Liver (tissue), 9 donors: ENCODE measurements around the gene SDR39U1. TPM values are rescaled to one million over a fixed set of nuclear protein-coding genes. Genes with fewer than 3 reads are reported as not detected.
"Not testable (repeated sequence)": the region's sequence is repeated elsewhere in the genome, so short reads cannot be mapped to it uniquely, and the experiment has no call there.

ENCODE experiments used
- DNase-seq: peaks from one replicate; pipeline ENCODE4 v3.0.0-alpha.2; 2017; ENCODE audit warnings: low spot score
- H3K27ac ChIP-seq, 2 donors: one replicate each; pipeline ENCODE4 v1.7.0; 2013; ENCODE audit warnings: inconsistent platforms in 2 of 2, low read length in 2 of 2, control low read depth in 1 of 2, low read depth in 1 of 2, mild to moderate bottlenecking in 1 of 2
- H3K27me3 ChIP-seq, 4 donors: one replicate each; pipeline versions ENCODE4 v1.6.1 to v1.7.0; 2013; ENCODE audit warnings: low read length in 3 of 4, inconsistent platforms in 1 of 4, mild to moderate bottlenecking in 1 of 4, moderate library complexity in 1 of 4; ENCODE audit not compliant: control insufficient read depth in 4 of 4, insufficient read depth in 4 of 4
- H3K36me3 ChIP-seq, 4 donors: one replicate each; pipeline versions ENCODE4 v1.6.1 to v1.7.0; 2013; ENCODE audit warnings: low read length in 3 of 4, mild to moderate bottlenecking in 3 of 4, low read depth in 1 of 4, moderate library complexity in 1 of 4; ENCODE audit not compliant: control insufficient read depth in 4 of 4, insufficient read depth in 3 of 4
- H3K4me1 ChIP-seq, 4 donors: one replicate each; pipeline versions ENCODE4 v1.6.1 to v1.7.0; 2013; ENCODE audit warnings: low read length in 3 of 4, mild to moderate bottlenecking in 3 of 4, moderate library complexity in 1 of 4; ENCODE audit not compliant: control insufficient read depth in 4 of 4, insufficient read depth in 4 of 4
- H3K4me3 ChIP-seq, 3 donors: one replicate each; pipeline versions ENCODE4 v1.6.1 to v1.7.0; 2013; ENCODE audit warnings: low read length in 3 of 3, control low read depth in 1 of 3, low read depth in 1 of 3, mild to moderate bottlenecking in 1 of 3
- H3K9ac ChIP-seq, 2 donors: one replicate each; pipeline ENCODE4 v1.7.0; 2013; ENCODE audit warnings: low read length in 2 of 2, mild to moderate bottlenecking in 2 of 2, moderate library complexity in 2 of 2, control low read depth in 1 of 2, low read depth in 1 of 2
- H3K9me3 ChIP-seq, 4 donors: one replicate each; pipeline versions ENCODE4 v1.6.1 to v1.7.0; 2013; ENCODE audit warnings: low read length in 3 of 4; ENCODE audit not compliant: control insufficient read depth in 4 of 4
- CTCF ChIP-seq: fragments of 150-350 bp; IDR thresholded peaks from 2 replicates; pipeline ENCODE4 v1.5.1; 2017; ENCODE audit warnings: improper control_type of control experiment, low read depth, low read length; ENCODE audit not compliant: missing input control
- EGR1 ChIP-seq, 2 donors: IDR thresholded peaks; 2 replicates each; pipeline ENCODE4 v1.6.1; 2016 to 2018; ENCODE audit warnings: antibody characterized with exemption in 2 of 2, low read depth in 2 of 2
- FOXA1 ChIP-seq: IDR thresholded peaks from 2 replicates; pipeline ENCODE4 v1.6.1; 2016; ENCODE audit warnings: antibody characterized with exemption
- FOXA2 ChIP-seq: IDR thresholded peaks from 2 replicates; pipeline ENCODE4 v1.6.1; 2016; ENCODE audit warnings: antibody characterized with exemption
- GABPA ChIP-seq, 2 donors: IDR thresholded peaks in 1 of 2; conservative IDR thresholded peaks in 1 of 2; 2 replicates each; pipeline ENCODE4 v1.6.1; 2016; ENCODE audit warnings: antibody characterized with exemption in 2 of 2, mild to moderate bottlenecking in 1 of 2, moderate library complexity in 1 of 2
- HNF4A ChIP-seq, 2 donors: conservative IDR thresholded peaks; 2 replicates each; pipeline ENCODE4 v1.6.1; 2016; ENCODE audit warnings: antibody characterized with exemption in 2 of 2, mild to moderate bottlenecking in 2 of 2
- HNF4G ChIP-seq: IDR thresholded peaks from 2 replicates; pipeline ENCODE4 v1.6.1; 2016; ENCODE audit warnings: antibody characterized with exemption
- JUND ChIP-seq, 2 donors: IDR thresholded peaks; 2 replicates each; pipeline ENCODE4 v1.6.1; 2016; ENCODE audit warnings: antibody characterized with exemption in 2 of 2
- MAX ChIP-seq: IDR thresholded peaks from 2 replicates; pipeline ENCODE4 v1.6.1; 2016; ENCODE audit warnings: antibody characterized with exemption
- NR2F2 ChIP-seq: IDR thresholded peaks from 2 replicates; pipeline ENCODE4 v1.6.1; 2016; ENCODE audit warnings: antibody characterized with exemption
- RAD21 ChIP-seq, 2 donors: IDR thresholded peaks; 2 replicates each; pipeline ENCODE4 v1.6.1; 2016; ENCODE audit warnings: antibody characterized with exemption in 2 of 2, mild to moderate bottlenecking in 2 of 2
- RXRA ChIP-seq, 2 donors: IDR thresholded peaks; 2 replicates each; pipeline ENCODE4 v1.6.1; 2017 to 2018; ENCODE audit warnings: antibody characterized with exemption in 2 of 2, mild to moderate bottlenecking in 1 of 2
- SP1 ChIP-seq: IDR thresholded peaks from 2 replicates; pipeline ENCODE4 v1.6.1; 2018; ENCODE audit warnings: antibody characterized with exemption, mild to moderate bottlenecking
- TAF1 ChIP-seq: conservative IDR thresholded peaks from 2 replicates; pipeline ENCODE4 v1.6.1; 2016; ENCODE audit warnings: antibody characterized with exemption, mild to moderate bottlenecking
- YY1 ChIP-seq: IDR thresholded peaks from 2 replicates; pipeline ENCODE4 v1.6.1; 2016; ENCODE audit warnings: antibody characterized with exemption, mild to moderate bottlenecking
- WGBS: extraction: QIAGEN DNeasy Blood & Tissue Kit; methylation state at CpG from one replicate; pipeline ENCODE4 v1.1.7; 2013; 5-methylcytosine and 5-hydroxymethylcytosine counted together
- polyA plus RNA-seq, 2 donors: library from polyadenylated mRNA; stranded (reverse) in 1 of 2; unstranded in 1 of 2; fragments of 200-250 nt in 1 of 2; fragments of >200 nt in 1 of 2; fragmentation: Nextera tagmentation in 1 of 2; extraction: Ambion mirVana in 1 of 2; gene quantifications; one replicate each; pipeline versions ENCODE4 v1.2.1 to v1.2.3, GENCODE V29; 2013 to 2015
- total RNA-seq, 2 donors: library from RNA; depleted of rRNA; stranded (reverse); fragments of >200 nt; gene quantifications; one replicate each; pipeline ENCODE4 v1.2.3, GENCODE V29; 2014
- TF ChIP-seq, protein P1 (sequence below): IDR thresholded peaks from 2 replicates; pipeline ENCODE4 v1.6.1; 2016; ENCODE audit warnings: antibody characterized with exemption
- TF ChIP-seq, protein P2 (sequence below): IDR thresholded peaks from 2 replicates; pipeline ENCODE4 v1.6.1; 2016; ENCODE audit warnings: antibody characterized with exemption
- TF ChIP-seq, protein P3 (sequence below): IDR thresholded peaks from 2 replicates; pipeline ENCODE4 v1.6.1; 2016; ENCODE audit warnings: antibody characterized with exemption, mild to moderate bottlenecking
- donor health status: healthy.
- donor health status: healthy.
- donor health status: healthy.
- donor health status: healthy.
- donor health status: healthy.

Gene SDR39U1
- total RNA-seq, result 10 to 100 TPM; 10.8 to 17.0 TPM
- 10 to 100 TPM; 34.9 to 50.4 TPM for polyA plus RNA-seq

GRCh38 chr14:24442240-24443052, at the start of gene SDR39U1:
Gene SDR39U1 (minus strand): TSS chr14:24442776. CDS start chr14:24442769, 7 bp downstream.
- DNase-seq, result peak; percentile 91
- no peaks in the 10 kb centered on the region for H3K9me3 ChIP-seq
- peak within 1 kb of the TSS; percentile 98 to 100 for H3K27ac ChIP-seq
- H3K9ac ChIP-seq, result peak within 1 kb of the TSS; percentile 89 to 97
- WGBS, result under 1% methylated on average over 52 of the region's 52 CpGs
- H3K36me3 ChIP-seq, result peaks cover 4 to 28% (median 22%) of the 10 kb centered on the region in 4 donors
- TF ChIP-seq HNF4A (conservative IDR thresholded peaks at IDR 0.05) (peak; percentile 75 to 82), RAD21 (IDR thresholded peaks at IDR 0.05) (peak; percentile 13 to 42), GABPA (IDR thresholded peaks at IDR 0.05 in 1 of 2, conservative IDR thresholded peaks at IDR 0.05 in 1 of 2) (peak; percentile 90 to 94), MAX (peak; percentile 63), HNF4G (peak; percentile 62), CTCF (no peak), YY1 (peak; percentile 76), FOXA1 (peak; percentile 51), JUND (IDR thresholded peaks at IDR 0.05) (peak in 1 of 2 donors; percentile 54), EGR1 (IDR thresholded peaks at IDR 0.05; ENCODE audit: low read depth in 2 of 2) (peak in 1 of 2 donors; percentile 62), SP1 (peak; percentile 94), NR2F2 (peak; percentile 98), RXRA (IDR thresholded peaks at IDR 0.05) (peak; percentile 91 to 98), TAF1 (peak; percentile 93), FOXA2 (peak; percentile 86)
- TF ChIP-seq, protein P1, sequence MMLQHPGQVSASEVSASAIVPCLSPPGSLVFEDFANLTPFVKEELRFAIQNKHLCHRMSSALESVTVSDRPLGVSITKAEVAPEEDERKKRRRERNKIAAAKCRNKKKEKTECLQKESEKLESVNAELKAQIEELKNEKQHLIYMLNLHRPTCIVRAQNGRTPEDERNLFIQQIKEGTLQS, result peak; percentile 73
- TF ChIP-seq, protein P2, sequence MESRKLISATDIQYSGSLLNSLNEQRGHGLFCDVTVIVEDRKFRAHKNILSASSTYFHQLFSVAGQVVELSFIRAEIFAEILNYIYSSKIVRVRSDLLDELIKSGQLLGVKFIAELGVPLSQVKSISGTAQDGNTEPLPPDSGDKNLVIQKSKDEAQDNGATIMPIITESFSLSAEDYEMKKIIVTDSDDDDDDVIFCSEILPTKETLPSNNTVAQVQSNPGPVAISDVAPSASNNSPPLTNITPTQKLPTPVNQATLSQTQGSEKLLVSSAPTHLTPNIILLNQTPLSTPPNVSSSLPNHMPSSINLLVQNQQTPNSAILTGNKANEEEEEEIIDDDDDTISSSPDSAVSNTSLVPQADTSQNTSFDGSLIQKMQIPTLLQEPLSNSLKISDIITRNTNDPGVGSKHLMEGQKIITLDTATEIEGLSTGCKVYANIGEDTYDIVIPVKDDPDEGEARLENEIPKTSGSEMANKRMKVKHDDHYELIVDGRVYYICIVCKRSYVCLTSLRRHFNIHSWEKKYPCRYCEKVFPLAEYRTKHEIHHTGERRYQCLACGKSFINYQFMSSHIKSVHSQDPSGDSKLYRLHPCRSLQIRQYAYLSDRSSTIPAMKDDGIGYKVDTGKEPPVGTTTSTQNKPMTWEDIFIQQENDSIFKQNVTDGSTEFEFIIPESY, result peak; percentile 83
- TF ChIP-seq, protein P3, sequence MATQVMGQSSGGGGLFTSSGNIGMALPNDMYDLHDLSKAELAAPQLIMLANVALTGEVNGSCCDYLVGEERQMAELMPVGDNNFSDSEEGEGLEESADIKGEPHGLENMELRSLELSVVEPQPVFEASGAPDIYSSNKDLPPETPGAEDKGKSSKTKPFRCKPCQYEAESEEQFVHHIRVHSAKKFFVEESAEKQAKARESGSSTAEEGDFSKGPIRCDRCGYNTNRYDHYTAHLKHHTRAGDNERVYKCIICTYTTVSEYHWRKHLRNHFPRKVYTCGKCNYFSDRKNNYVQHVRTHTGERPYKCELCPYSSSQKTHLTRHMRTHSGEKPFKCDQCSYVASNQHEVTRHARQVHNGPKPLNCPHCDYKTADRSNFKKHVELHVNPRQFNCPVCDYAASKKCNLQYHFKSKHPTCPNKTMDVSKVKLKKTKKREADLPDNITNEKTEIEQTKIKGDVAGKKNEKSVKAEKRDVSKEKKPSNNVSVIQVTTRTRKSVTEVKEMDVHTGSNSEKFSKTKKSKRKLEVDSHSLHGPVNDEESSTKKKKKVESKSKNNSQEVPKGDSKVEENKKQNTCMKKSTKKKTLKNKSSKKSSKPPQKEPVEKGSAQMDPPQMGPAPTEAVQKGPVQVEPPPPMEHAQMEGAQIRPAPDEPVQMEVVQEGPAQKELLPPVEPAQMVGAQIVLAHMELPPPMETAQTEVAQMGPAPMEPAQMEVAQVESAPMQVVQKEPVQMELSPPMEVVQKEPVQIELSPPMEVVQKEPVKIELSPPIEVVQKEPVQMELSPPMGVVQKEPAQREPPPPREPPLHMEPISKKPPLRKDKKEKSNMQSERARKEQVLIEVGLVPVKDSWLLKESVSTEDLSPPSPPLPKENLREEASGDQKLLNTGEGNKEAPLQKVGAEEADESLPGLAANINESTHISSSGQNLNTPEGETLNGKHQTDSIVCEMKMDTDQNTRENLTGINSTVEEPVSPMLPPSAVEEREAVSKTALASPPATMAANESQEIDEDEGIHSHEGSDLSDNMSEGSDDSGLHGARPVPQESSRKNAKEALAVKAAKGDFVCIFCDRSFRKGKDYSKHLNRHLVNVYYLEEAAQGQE, result peak; percentile 86
- no peaks in the 10 kb centered on the region for H3K27me3 ChIP-seq
- peaks cover 5 to 42% (median 26%) of the 10 kb centered on the region in 4 donors for H3K4me1 ChIP-seq
- H3K4me3 ChIP-seq, result peak within 1 kb of the TSS; percentile 66 to 85 (median 80)

- H3K4me1 ChIP-seq, H3K27me3 ChIP-seq, H3K27ac ChIP-seq, H3K9ac ChIP-seq, H3K4me3 ChIP-seq, H3K9me3 ChIP-seq, H3K36me3 ChIP-seq, DNase-seq: not testable (repeated sequence)
- WGBS, result 78% methylated on average over 19 of the region's 19 CpGs
These were observed 49.2 kb upstream of the SDR39U1 start for GRCh38 chr14:24491586-24492408.
